ENCODE results near the gene TMEM234. TPM values are rescaled to one million over a fixed set of nuclear protein-coding genes. Genes with fewer than 3 reads are reported as not detected.
"Not testable (repeated sequence)": the region's sequence is repeated elsewhere in the genome, so short reads cannot be mapped to it uniquely, and the experiment has no call there.

TMEM234 gene
- polyA plus RNA-seq, result 10 to 100 TPM; 10.4 to 15.6 TPM

- H3K27me3 ChIP-seq (ENCODE audit: control insufficient read depth in 1 of 2, insufficient read depth in 2 of 2, low read length in 2 of 2), result no peaks in the 10 kb centered on the region
- H3K9me3 ChIP-seq (ENCODE audit: control insufficient read depth in 2 of 2, insufficient read depth in 1 of 2, low read depth in 1 of 2, low read length in 1 of 2), result no peaks in the 10 kb centered on the region
- H3K4me1 ChIP-seq (ENCODE audit: control insufficient read depth in 2 of 2, insufficient read depth in 2 of 2, low read length in 1 of 2), result peaks cover 2 to 11% of the 10 kb centered on the region in 2 donors
- peaks cover 0 to 13% of the 10 kb centered on the region in 2 donors for H3K36me3 ChIP-seq (ENCODE audit: control insufficient read depth in 2 of 2, insufficient read depth in 2 of 2, low read length in 1 of 2)
- H3K27ac ChIP-seq (ENCODE audit: low read depth in 2 of 2, low read length in 1 of 2), result peak within 1 kb of the TSS; percentile 87 to 93
- 0% methylated on average over 45 to 46 of the region's 46 CpGs for WGBS, 2 donors
- peak within 1 kb of the TSS; percentile 85 to 92 for H3K4me3 ChIP-seq (ENCODE audit: low read depth in 1 of 2, low read length in 2 of 2)
Measured at GRCh38 chr1:32221980-32222755, at the start of gene TMEM234, which contains the start of gene EIF3I. TMEM234 (minus strand) TSS chr1:32222353; CDS start chr1:32222322, 31 bp downstream. EIF3I (plus strand) TSS chr1:32222407; CDS start chr1:32222442, 35 bp downstream.

GRCh38 chr1:32269744-32270143 lies 47.6 kb upstream of the TMEM234 start:
- Histone ChIP-seq H3K27ac (ENCODE audit: low read depth in 2 of 2, low read length in 1 of 2) (no peak overlapping the region), H3K4me3 (ENCODE audit: low read depth in 1 of 2, low read length in 2 of 2) (no peak overlapping the region), H3K27me3 (ENCODE audit: control insufficient read depth in 1 of 2, insufficient read depth in 2 of 2, low read length in 2 of 2) (no peaks in the 10 kb centered on the region), H3K36me3 (ENCODE audit: control insufficient read depth in 2 of 2, insufficient read depth in 2 of 2, low read length in 1 of 2) (no peaks in the 10 kb centered on the region), H3K9me3 (ENCODE audit: control insufficient read depth in 2 of 2, insufficient read depth in 1 of 2, low read depth in 1 of 2, low read length in 1 of 2) (no peaks in the 10 kb centered on the region), H3K4me1 (ENCODE audit: control insufficient read depth in 2 of 2, insufficient read depth in 2 of 2, low read length in 1 of 2) (no peaks in the 10 kb centered on the region)

- Histone ChIP-seq H3K27me3 (ENCODE audit: control insufficient read depth in 1 of 2, insufficient read depth in 2 of 2, low read length in 2 of 2) (no peaks in the 10 kb centered on the region), H3K4me3 (ENCODE audit: low read depth in 1 of 2, low read length in 2 of 2) (no peak overlapping the region), H3K4me1 (ENCODE audit: control insufficient read depth in 2 of 2, insufficient read depth in 2 of 2, low read length in 1 of 2) (no peaks in the 10 kb centered on the region), H3K27ac (ENCODE audit: low read depth in 2 of 2, low read length in 1 of 2) (peak overlapping the region in 1 of 2 donors; percentile 8), H3K36me3 (ENCODE audit: control insufficient read depth in 2 of 2, insufficient read depth in 2 of 2, low read length in 1 of 2) (no peaks in the 10 kb centered on the region), H3K9me3 (ENCODE audit: control insufficient read depth in 2 of 2, insufficient read depth in 1 of 2, low read depth in 1 of 2, low read length in 1 of 2) (no peaks in the 10 kb centered on the region)
- WGBS, 2 donors, result 63 to 65% methylated on average over 7 of the region's 7 CpGs
Measured at GRCh38 chr1:32266921-32267591, 44.9 kb upstream of the TMEM234 start.

- H3K9me3 ChIP-seq (ENCODE audit: control insufficient read depth in 2 of 2, insufficient read depth in 1 of 2, low read depth in 1 of 2, low read length in 1 of 2), result no peaks in the 10 kb centered on the region
- no peak overlapping the region for H3K27ac ChIP-seq (ENCODE audit: low read depth in 2 of 2, low read length in 1 of 2)
- no peaks in the 10 kb centered on the region for H3K27me3 ChIP-seq (ENCODE audit: control insufficient read depth in 1 of 2, insufficient read depth in 2 of 2, low read length in 2 of 2)
- no peaks in the 10 kb centered on the region for H3K4me1 ChIP-seq (ENCODE audit: control insufficient read depth in 2 of 2, insufficient read depth in 2 of 2, low read length in 1 of 2)
- H3K4me3 ChIP-seq (ENCODE audit: low read depth in 1 of 2, low read length in 2 of 2), result no peak overlapping the region
- 94% methylated on average over 9 of the region's 9 CpGs for WGBS, 2 donors
- H3K36me3 ChIP-seq (ENCODE audit: control insufficient read depth in 2 of 2, insufficient read depth in 2 of 2, low read length in 1 of 2), result no peaks in the 10 kb centered on the region
Measured at GRCh38 chr1:32265846-32266245, 43.7 kb upstream of the TMEM234 start.

GRCh38 chr1:32263744-32264143 lies 41.6 kb upstream of the TMEM234 start:
- WGBS, 2 donors, result 57 to 78% methylated on average over 4 of the region's 4 CpGs
- no peaks in the 10 kb centered on the region for H3K27me3 ChIP-seq (ENCODE audit: control insufficient read depth in 1 of 2, insufficient read depth in 2 of 2, low read length in 2 of 2)
- H3K4me1 ChIP-seq (ENCODE audit: control insufficient read depth in 2 of 2, insufficient read depth in 2 of 2, low read length in 1 of 2), result no peaks in the 10 kb centered on the region
- H3K4me3 ChIP-seq (ENCODE audit: low read depth in 1 of 2, low read length in 2 of 2), result no peak overlapping the region
- H3K9me3 ChIP-seq (ENCODE audit: control insufficient read depth in 2 of 2, insufficient read depth in 1 of 2, low read depth in 1 of 2, low read length in 1 of 2), result no peaks in the 10 kb centered on the region
- H3K27ac ChIP-seq (ENCODE audit: low read depth in 2 of 2, low read length in 1 of 2), result no peak overlapping the region
- no peaks in the 10 kb centered on the region for H3K36me3 ChIP-seq (ENCODE audit: control insufficient read depth in 2 of 2, insufficient read depth in 2 of 2, low read length in 1 of 2)

- WGBS, 2 donors, result 94 to 95% methylated on average over 4 of the region's 4 CpGs
- not testable (repeated sequence) for H3K27me3 ChIP-seq (ENCODE audit: control insufficient read depth in 1 of 2, insufficient read depth in 2 of 2, low read length in 2 of 2)
Measured at GRCh38 chr1:32263236-32263593, 41.1 kb upstream of the TMEM234 start.

GRCh38 chr1:32257227-32257508 lies 35.0 kb upstream of the TMEM234 start:
- 91 to 92% methylated on average over 6 of the region's 6 CpGs for WGBS, 2 donors
- H3K36me3 ChIP-seq (ENCODE audit: control insufficient read depth in 2 of 2, insufficient read depth in 2 of 2, low read length in 1 of 2), result no peaks in the 10 kb centered on the region
- no peak overlapping the region for H3K4me3 ChIP-seq (ENCODE audit: low read depth in 1 of 2, low read length in 2 of 2)
- H3K9me3 ChIP-seq (ENCODE audit: control insufficient read depth in 2 of 2, insufficient read depth in 1 of 2, low read depth in 1 of 2, low read length in 1 of 2), result no peaks in the 10 kb centered on the region
- no peak overlapping the region for H3K27ac ChIP-seq (ENCODE audit: low read depth in 2 of 2, low read length in 1 of 2)
- H3K27me3 ChIP-seq (ENCODE audit: control insufficient read depth in 1 of 2, insufficient read depth in 2 of 2, low read length in 2 of 2), result no peaks in the 10 kb centered on the region
- no peaks in the 10 kb centered on the region for H3K4me1 ChIP-seq (ENCODE audit: control insufficient read depth in 2 of 2, insufficient read depth in 2 of 2, low read length in 1 of 2)

More at GRCh38 chr1:32263236-32263593, 41.1 kb upstream of the TMEM234 start:
- not testable (repeated sequence) for H3K4me1 ChIP-seq (ENCODE audit: control insufficient read depth in 2 of 2, insufficient read depth in 2 of 2, low read length in 1 of 2); H3K36me3 ChIP-seq (ENCODE audit: control insufficient read depth in 2 of 2, insufficient read depth in 2 of 2, low read length in 1 of 2); H3K9me3 ChIP-seq (ENCODE audit: control insufficient read depth in 2 of 2, insufficient read depth in 1 of 2, low read depth in 1 of 2, low read length in 1 of 2); H3K27ac ChIP-seq (ENCODE audit: low read depth in 2 of 2, low read length in 1 of 2); H3K4me3 ChIP-seq (ENCODE audit: low read depth in 1 of 2, low read length in 2 of 2)

GRCh38 chr1:32256473-32257226 lies 34.5 kb upstream of the TMEM234 start:
- Histone ChIP-seq H3K27me3 (ENCODE audit: control insufficient read depth in 1 of 2, insufficient read depth in 2 of 2, low read length in 2 of 2) (no peaks in the 10 kb centered on the region), H3K9me3 (ENCODE audit: control insufficient read depth in 2 of 2, insufficient read depth in 1 of 2, low read depth in 1 of 2, low read length in 1 of 2) (no peaks in the 10 kb centered on the region), H3K36me3 (ENCODE audit: control insufficient read depth in 2 of 2, insufficient read depth in 2 of 2, low read length in 1 of 2) (no peaks in the 10 kb centered on the region), H3K4me3 (ENCODE audit: low read depth in 1 of 2, low read length in 2 of 2) (no peak overlapping the region), H3K4me1 (ENCODE audit: control insufficient read depth in 2 of 2, insufficient read depth in 2 of 2, low read length in 1 of 2) (no peaks in the 10 kb centered on the region), H3K27ac (ENCODE audit: low read depth in 2 of 2, low read length in 1 of 2) (no peak overlapping the region)
- 63 to 68% methylated on average over 9 of the region's 9 CpGs for WGBS, 2 donors

GRCh38 chr1:32255072-32256071 lies 33.2 kb upstream of the TMEM234 start:
- H3K27ac ChIP-seq (ENCODE audit: low read depth in 2 of 2, low read length in 1 of 2), result no peak overlapping the region
- no peak overlapping the region for H3K4me3 ChIP-seq (ENCODE audit: low read depth in 1 of 2, low read length in 2 of 2)
- H3K9me3 ChIP-seq (ENCODE audit: control insufficient read depth in 2 of 2, insufficient read depth in 1 of 2, low read depth in 1 of 2, low read length in 1 of 2), result no peaks in the 10 kb centered on the region

More at GRCh38 chr1:32255072-32256071, 33.2 kb upstream of the TMEM234 start:
- no peaks in the 10 kb centered on the region for H3K36me3 ChIP-seq (ENCODE audit: control insufficient read depth in 2 of 2, insufficient read depth in 2 of 2, low read length in 1 of 2)
- WGBS, 2 donors, result 75 to 79% methylated on average over 10 of the region's 10 CpGs
- H3K27me3 ChIP-seq (ENCODE audit: control insufficient read depth in 1 of 2, insufficient read depth in 2 of 2, low read length in 2 of 2), result no peaks in the 10 kb centered on the region
- no peaks in the 10 kb centered on the region for H3K4me1 ChIP-seq (ENCODE audit: control insufficient read depth in 2 of 2, insufficient read depth in 2 of 2, low read length in 1 of 2)

Data from esophagus (tissue), 2 donors.